Stimulated activated CD4-positive, alpha-beta T cell treated with anti-CD3 and anti-CD28 coated beads, Interleukin-2, amount 100 ng/mL, for 48 hours (primary cell): ENCODE data around the gene ANKS1B.
"Not testable (repeated sequence)": the region's sequence is repeated elsewhere in the genome, so short reads cannot be mapped to it uniquely, and the experiment has no call there.

Source experiments
- DNase-seq, 2 donors: peaks; one replicate each; pipeline ENCODE4 v3.0.0-alpha.2; 2020

Gene ANKS1B

DNA sequence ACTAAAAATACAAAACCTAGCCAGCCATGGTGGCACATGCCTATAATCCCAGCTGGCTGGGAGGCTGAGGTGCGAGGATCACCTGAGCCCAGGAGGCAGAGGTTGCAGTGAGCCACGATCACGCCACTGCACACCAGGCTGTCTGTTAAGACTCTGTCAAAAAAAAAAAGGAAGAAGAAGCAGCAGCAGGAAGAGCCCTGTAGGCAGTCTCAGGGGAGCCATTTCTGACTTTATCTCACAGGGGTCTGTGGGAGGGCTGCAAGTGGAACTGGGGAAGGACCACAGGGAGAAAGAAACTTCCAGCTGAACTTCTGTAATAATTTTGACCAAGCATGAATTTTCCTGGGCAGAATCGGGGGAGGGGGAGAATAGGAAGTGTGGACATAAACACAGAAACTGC is 304.5 kb downstream of the ANKS1B start:
- DNase-seq, result no peak

DNA sequence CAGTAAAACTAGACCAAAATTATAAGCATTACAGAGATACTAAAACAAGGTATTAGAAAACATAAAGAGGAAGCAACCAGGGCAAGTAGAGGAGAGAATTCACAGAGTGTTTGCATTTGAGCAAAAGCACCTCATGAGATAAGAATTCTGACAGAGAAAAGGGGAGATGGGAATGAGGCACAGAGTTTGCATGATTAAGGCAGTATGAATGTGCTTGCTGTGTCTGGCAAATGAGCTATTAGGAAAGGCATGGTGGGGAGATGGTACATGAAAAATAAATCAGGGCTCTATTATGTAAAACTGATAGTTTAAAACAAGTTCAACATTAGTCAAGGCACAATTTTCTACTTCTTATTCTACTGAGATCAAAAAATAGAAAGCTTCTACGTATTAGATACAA is 314.1 kb downstream of the ANKS1B start:
- DNase-seq, result no peak

DNA sequence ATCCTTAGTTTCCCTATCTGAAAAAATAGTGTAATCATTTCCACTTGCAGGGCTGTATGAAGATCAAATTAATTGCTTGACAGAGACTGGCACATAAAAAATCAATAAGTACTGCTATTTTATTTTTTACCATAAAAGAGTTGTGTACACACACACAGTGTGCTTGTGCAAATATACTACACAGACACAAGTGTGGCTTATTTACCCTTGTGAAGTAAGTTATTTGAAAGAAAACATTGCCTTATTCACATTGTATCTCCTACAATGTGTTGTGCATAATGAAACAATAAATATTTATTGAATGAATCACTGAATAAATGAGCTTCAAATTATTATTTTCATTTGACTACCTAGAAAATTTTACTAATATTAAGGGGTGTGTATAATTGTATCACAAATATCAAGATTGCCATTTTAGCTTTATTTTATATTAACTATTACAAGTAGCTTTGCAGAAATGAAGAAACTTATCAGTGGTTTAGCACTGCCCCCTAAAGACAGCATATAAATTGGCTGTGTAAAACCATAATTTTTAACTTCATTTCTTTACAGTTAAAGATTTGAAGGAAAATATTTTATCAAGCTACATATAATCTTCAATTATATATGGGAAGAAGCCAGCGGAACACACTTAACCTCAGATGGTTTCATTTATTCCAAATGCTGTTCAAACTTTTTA is 325.9 kb downstream of the ANKS1B start:
- no peak for DNase-seq

DNA sequence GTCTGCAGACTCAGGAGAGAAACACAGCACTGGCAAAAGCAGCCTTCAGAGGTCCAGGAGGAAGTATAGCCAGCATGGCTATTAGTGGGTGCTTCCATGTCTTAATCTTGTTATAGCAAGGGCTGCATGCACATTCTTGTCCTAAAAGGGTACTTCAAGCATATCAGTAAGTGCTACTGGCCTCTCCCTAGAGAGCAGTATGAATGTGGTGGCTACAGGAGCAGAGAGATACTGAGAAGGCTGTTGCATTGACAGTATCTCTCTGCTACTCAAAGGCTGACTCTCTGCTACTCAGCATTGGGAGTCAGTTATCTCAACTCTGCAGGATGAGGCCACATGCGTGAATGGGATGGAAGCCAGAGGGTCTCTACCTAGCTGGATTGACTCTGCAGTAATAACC is 335.2 kb downstream of the ANKS1B start:
- DNase-seq, result no peak

DNA sequence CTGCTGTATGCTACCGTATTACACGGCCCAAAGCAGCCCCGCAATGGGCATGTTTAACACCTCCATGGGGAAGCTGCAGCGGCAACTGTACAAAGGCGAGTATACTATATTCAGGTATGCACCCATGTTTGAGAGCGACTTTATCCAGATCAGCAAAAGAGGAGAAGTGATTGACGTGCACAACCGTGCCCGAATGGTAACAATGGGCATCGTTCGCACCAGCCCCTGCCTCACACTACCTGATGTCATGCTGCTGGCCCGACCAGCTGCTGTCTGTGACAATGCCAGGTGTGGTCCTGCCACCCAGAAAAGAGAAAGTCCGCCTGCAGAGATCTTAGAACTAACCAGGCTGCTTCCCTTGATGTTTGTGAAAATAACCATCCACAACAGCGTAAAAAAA is 336.6 kb downstream of the ANKS1B start:
- no peak for DNase-seq

DNA sequence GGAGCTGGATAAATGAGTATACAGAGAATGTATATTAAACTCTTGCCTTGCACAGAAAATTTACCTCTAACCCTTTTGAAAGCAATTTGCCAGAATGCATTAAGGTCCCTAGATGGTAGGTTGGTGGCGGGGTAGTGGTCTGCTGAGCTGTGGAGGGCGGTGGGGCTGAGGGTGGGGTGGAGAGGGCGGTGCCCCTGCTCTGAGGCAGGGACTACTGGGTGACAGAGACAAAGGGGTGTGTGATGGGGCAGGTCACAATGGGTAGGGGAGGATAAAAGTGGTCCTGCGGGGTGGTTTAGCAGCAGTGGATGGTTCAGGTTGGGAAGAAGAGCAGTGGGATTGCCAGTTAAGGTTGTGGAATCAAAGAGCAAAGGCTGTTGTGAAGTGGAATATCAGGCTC is 337.3 kb downstream of the ANKS1B start, which contains the start of gene GARIN6:
Gene GARIN6 (plus strand): TSS at position 301 of the 400 bp plus-strand sequence. CDS start 422 bp downstream, outside the sequence.
- DNase-seq, result no peak

DNA sequence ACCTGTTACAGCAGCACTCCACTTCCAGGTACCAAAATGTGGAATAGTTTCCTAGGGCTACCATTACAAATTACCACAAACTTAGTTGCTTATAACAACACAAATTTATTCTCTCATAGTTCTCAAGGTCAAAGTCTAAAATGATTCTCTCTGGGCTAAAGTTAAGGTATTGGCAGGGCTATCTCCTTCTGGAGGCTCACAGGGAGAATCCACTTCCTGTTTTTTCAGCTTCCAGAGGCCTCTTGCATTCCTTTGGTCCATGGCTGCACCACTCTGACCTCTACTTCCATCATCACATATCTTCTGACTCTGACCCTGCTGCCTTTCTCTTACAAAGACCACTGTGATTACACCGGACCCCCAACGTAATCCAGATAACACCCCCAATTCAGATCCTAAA is 340.1 kb downstream of the ANKS1B start:
- no peak for DNase-seq

DNA sequence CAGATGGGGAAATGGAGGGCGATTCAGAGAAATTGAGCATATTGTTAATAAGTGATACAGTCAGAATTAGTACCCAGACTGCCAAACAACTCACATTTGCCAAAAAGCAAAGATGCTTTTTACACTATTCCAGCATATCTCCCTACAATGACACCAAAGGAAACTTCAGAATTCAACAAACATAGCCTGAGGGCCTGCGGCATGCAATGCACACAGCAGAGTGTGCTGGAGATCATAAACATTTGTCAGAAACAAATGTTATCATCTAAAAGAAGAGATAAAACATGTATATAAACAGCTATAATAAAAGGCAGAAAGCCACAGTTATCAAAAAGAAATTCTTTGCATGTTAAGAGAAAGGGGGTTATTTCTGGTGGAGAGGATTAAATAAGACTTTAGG is 357.3 kb downstream of the ANKS1B start:
- DNase-seq, result no peak

DNA sequence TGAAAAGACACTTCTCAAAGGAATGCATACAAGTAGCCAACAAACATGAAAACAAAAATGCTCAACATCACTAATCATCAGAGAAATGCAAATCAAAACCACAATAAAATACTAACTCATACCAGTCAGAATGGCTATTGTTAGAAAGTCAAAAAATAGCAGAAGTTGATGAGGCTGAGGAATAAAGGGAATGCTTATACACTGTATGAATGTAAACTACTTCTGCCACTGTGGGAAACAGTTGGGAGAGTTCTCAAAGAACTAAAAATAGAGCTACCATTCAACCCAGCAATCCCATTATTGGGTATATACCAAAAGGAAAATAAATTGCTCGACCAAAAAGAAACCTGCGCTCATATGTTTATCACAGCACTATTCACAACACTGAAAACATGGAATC is 360.1 kb downstream of the ANKS1B start:
- DNase-seq, result not testable (repeated sequence)

DNA sequence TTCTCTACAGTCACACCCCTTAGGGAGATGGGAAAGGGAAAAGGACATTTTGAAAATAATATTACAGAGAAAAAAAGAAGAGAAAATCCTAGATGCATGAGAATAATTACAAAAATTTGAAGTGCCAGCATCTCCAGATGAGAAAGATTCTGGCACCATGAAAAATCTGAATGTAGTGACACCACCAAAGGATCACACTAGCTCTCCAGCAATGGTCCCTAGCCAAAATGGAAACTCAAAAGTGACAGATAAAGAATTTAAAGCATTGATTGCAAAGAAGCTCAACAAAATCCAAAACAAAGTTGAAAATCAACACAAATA is 364.6 kb downstream of the ANKS1B start:
- DNase-seq, result no peak

DNA sequence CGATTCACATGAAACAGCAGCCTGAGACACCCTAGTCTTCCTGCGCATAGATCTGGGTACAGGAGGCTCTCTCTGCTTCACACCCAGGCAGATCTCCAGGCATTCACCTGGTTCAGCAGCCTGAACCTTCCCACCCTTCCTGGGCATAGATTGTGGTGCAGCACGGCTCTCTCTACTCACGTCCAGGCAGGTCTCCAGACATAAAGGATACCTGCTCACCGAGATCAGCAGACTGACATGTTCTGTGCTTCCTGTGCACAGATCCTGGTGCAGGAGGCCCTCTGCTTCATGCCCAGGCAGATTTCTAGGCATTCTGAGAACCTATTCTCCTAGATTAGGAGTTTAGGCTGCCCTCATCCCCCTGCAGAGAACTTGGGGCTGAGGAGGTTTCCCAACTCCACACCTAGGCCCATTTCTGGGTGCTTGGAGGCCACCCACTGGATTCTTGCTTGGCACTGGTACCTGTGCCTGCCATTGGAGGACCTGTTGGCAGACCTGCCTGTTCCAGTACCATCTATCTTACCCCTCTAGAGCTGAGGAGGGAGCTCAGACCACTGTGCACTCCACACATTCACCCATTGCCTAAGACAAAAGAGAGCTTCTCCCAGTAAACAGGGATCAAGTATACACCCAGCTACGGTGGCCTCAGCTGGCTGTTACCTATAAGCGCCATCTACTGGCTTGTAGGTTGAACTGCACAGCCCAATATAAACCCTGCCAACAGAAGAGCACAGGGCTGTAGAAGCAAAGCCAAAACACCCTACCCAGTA is 365.2 kb downstream of the ANKS1B start:
- no peak for DNase-seq

DNA sequence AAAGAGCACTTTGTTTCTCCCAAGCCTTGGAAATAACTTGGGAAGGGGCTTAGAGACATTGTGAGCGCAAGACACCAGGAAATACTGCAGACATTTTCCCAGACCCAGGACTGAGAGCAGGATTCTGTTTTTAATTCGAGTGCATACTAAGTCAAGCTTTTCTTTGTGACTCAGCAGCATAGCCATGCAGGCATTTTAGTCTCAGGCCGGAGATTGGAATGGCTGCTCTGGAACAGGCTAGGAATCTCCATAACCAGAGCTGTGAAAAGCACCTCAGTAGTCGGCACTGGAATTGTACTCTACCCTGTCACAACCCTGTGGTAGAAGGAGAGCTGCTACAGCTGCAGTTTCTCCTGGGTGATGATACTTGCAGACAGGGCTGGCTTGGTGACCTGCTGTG is 366.1 kb downstream of the ANKS1B start:
- DNase-seq, result no peak

DNA sequence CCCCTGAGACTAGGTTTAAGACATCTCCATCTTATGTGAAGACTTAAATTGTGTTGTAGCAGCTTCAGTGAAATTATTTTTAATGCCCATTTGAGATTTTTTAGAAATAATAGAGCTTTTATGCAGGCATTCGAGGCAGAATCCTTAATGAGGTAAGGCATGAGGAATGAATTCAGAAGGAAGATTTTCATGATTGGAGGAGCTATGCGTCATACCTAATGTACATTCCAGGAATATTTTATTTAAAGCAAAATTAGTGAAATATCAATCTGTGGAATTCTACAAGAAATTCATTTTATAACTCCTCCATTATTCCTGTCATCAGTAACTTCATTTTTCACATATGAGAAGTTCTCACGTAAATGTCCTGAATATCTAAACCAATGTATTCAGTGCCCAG is 373.1 kb downstream of the ANKS1B start:
- DNase-seq, result no peak

DNA sequence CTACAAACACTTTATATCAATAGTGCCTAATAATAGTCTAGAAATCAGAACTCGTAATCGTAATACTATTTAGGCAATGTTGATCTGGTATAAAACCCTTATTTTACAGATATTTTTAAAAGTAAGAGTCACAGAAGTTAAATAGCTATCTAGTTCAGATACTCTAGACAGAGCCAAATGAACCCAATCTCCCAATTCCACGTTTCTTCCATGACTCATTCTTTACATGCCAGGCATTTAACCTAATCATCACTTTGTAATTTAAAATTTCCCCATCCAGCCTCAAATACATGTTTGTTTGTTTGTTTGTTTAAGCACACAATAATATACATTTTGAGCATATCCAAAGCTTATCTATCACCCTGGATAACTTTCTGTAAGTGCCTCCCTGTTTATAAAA is 373.6 kb downstream of the ANKS1B start:
- DNase-seq, result no peak

DNA sequence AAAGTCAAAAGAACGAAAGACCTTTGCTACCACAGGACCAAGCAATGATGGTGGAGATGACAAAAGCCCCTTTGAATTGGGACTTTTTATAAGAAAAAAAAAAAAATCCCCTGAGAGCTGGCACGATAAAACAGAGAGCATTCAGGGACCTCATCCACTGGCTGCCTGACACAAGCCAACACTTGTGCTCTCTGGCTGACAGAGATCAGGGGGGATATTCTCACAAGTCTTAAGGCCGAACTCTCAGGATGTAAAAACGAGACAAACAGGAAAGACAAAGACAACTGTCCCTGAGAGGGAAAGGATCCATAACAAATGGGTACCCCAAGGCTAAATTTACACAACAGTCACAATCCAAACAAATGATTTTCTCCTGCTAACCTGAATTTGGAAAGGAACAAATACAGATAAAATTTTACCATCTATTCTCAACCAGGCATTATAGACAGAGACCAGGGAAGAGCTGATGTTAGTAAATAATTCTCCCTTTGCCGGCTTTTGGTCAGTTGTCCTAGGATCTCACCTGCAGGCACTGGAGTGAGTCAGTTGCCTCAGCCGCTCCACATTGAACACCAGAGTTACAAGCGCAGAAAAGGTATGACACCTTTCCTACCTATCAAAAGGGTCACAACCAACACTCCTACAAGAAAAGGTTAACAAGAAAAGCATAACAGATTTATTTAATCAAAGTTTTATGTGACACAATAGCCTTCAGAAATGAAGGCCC is 375.1 kb downstream of the ANKS1B start:
- DNase-seq, result no peak

DNA sequence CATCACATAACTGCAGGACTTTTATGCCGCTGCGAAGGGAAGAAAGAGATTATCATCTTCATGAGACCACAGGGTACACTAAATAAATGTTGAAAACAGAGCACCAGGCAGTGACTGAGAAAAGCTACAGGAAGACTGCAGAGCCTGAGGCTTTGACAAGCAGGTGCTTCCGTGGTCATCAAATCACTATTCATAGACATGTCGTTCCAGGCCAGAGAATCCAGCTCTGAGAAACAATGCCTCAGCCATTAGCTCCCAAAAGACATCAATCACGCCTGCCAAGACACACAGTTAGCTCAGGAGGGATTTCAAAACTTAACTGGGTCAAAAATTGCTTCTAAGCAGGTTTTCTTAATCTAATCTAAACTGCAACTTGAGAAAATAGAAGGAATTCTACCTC is 384.3 kb downstream of the ANKS1B start:
- no peak for DNase-seq

DNA sequence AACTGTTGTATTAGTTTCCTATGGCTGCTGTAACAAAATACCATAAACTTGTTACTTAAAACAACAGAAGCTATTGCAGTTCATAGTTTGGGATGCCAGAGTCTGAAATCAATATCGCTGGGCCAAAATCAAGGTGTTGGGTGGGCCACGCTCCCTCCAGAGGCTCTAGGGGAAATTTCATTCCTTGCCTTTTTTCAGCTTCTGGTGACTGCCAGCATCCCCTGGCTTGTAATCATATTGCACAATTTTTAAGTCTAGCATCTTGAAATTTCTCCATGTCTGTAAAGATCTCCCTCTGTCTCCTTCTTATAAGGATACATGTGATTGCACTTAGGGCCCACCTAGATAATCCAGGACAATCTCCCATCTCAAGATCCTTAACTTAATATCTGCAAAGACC is 386.0 kb downstream of the ANKS1B start:
- DNase-seq, result no peak

DNA sequence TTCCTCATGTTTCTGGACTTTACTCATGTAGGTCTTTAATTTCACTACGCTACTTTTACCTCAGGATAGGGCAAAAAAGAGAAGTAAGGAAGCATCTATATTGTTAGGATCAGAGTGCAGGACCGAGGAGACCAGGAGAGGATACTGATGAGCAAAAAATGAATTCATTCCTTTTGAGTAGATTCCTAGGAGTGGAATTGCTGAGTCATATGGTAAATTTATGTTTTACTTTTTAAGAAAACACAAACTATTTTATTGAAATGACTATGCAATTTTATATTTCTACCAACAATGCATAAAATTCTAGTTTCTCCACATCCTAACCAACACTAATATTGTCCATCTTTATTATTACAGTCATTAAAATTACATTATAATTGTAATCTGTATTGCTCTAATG is 388.0 kb downstream of the ANKS1B start:
- no peak for DNase-seq

DNA sequence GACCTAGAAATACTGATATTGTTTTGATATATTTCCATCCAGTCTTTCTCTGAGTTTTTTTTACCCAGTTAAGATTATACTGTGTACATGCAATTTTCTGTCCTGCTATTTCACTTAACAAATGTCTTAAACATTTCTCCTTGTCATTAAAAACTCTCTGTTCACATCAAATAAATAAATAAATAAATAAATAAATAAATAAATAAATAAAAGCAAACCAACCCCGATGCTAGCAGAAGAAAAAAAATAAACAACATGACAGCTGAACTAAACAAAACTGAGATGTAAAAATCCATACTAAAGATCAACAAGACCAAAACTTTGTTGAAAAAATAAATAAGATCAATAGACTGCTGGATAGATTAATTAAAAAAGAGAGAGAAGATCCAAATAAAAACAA is 407.6 kb downstream of the ANKS1B start:
- DNase-seq, result not testable (repeated sequence)

DNA sequence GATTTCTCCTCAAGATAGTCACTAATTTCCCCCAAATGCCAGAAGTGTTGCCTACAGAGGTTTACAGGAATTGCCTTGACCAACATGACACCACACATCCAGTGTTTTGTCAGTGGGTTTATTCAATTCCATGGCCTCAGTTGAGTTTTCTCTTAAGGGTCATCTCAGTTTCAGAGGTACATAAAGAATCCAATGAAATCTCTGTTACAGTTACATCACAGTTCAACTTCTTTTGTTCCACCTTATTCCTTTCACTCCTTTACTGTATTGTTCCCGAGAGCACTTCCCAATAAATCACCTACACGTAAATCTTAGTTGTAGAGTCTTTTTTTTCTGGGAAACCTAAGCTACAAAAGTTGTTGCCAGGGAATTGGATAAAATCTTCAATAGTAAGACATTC is 410.8 kb downstream of the ANKS1B start:
- DNase-seq, result no peak

DNA sequence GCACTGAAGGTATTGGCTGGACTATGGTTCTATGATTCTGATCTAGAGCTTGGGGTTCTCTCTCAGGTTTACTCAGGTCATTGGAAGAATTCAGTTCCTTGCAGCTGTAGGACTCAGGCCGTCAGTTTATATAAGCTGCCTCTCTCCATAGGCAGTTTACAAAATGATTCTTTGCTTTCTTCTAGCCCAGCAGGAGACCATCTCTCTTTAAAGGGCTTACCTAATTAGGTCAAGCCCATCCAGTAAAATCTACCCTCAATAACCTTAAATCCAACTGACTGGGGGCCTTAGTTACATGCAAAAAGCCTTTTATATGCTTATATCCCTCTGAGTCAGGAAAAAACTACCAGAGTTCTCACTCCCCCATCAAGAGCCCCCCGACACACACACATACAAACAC is 417.7 kb downstream of the ANKS1B start:
- no peak for DNase-seq

DNA sequence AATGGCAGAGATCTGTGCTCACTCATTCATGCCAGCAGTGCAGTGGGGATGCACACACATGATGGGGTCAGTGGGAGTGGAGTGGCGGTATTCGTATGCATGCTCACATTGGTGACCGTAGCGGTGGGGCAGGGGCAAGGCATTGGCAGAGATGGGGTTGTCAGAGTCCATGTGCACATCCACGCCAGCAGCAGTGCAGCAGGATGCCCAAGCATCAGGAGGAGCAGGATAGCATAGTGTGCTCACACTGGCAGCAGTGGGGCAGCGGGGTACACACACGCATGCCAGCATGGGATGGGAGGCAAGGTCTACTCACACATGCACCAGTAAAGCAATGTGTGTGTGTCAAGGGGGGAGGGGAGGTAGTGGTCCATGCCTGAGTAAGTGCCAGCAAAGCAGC is 426.6 kb downstream of the ANKS1B start:
- no peak for DNase-seq

DNA sequence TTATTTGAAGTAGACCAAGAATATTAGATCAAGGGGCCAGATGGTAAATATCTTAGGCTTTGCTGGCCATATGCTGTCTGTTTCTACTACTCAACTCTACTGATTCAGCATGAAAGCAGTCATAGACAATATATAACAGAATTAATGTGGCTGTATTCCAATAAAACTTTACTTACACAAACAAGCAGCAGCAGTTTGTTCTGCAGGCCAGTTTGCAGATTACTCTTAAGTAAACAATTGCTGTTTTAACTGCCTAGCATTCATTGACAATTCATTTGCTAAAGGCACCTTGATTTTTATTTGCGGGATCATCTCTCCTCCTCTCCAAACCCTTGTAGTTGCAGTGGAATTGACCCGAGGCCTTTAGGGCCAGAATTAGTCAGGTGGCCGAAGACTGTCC is 431.3 kb downstream of the ANKS1B start:
- DNase-seq, result no peak

DNA sequence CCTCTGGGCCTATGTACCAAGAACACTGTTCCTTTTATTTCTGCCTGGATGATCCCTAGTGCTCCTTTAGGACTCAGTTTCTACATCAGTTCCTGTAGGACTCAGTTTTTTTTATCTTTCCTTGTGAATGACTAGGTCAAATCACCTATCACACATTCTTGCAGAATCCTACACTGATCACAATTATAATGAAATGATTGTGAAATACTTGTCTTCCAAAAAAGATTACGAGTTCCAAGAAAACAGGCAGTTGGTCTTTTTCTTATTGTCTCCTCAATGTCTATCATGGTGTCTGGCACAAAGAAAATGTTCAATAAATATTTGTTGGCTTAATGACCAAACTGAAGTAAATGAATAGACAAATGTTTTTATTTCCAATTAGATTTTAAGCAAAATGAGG is 432.7 kb downstream of the ANKS1B start:
- DNase-seq, result no peak
